Measurements from ENCODE around the gene PREX1. TPM values are rescaled to one million over a fixed set of nuclear protein-coding genes. Genes with fewer than 3 reads are reported as not detected.

PREX1 gene
- total RNA-seq, 1 donor, result 14.1 TPM

GRCh38 chr20:48765359-48765758 is 62.4 kb downstream of the PREX1 start:
- Histone ChIP-seq H3K79me2 (ENCODE audit: insufficient read depth, low read length) (no peaks in the 10 kb centered on the region), H3K4me2 (ENCODE audit: insufficient read depth, low read length) (no peak overlapping the region), H4K20me1 (ENCODE audit: insufficient read depth, low read length) (peaks cover 5% of the 10 kb centered on the region), H3K36me3 (ENCODE audit: insufficient read depth, low read length) (no peaks in the 10 kb centered on the region), H3K9me3 (ENCODE audit: low read depth, low read length) (no peaks in the 10 kb centered on the region), H2AFZ (ENCODE audit: low read length) (no peak overlapping the region), H3K4me3 (ENCODE audit: insufficient read depth, low read length) (no peak overlapping the region), H3K27ac (ENCODE audit: low read depth, low read length) (no peak overlapping the region), H3K4me1 (ENCODE audit: insufficient read depth, low read length) (peaks cover 3% of the 10 kb centered on the region), H3K27me3 (ENCODE audit: insufficient read depth, low read length) (no peaks in the 10 kb centered on the region)
- TF ChIP-seq CTCF (IDR thresholded peaks at IDR 0.05; ENCODE audit: extremely low read depth, low read depth, low read length), result no peak
- peak; percentile 54 for DNase-seq (ENCODE audit: insufficient read length, low spot score, missing footprints)

GRCh38 chr20:48763216-48763914 is 64.4 kb downstream of the PREX1 start:
- H3K4me1 ChIP-seq (ENCODE audit: insufficient read depth, low read length), result peaks cover 7% of the 10 kb centered on the region
- H3K9me3 ChIP-seq (ENCODE audit: low read depth, low read length), result no peaks in the 10 kb centered on the region
- no peak overlapping the region for H2AFZ ChIP-seq (ENCODE audit: low read length)
- H4K20me1 ChIP-seq (ENCODE audit: insufficient read depth, low read length), result peaks cover 5% of the 10 kb centered on the region
- no peak overlapping the region for H3K4me3 ChIP-seq (ENCODE audit: insufficient read depth, low read length)
- no peak overlapping the region for H3K4me2 ChIP-seq (ENCODE audit: insufficient read depth, low read length)
- DNase-seq (ENCODE audit: insufficient read length, low spot score, missing footprints), result no peak
- H3K27ac ChIP-seq (ENCODE audit: low read depth, low read length), result no peak overlapping the region
- no peaks in the 10 kb centered on the region for H3K79me2 ChIP-seq (ENCODE audit: insufficient read depth, low read length)
- H3K27me3 ChIP-seq (ENCODE audit: insufficient read depth, low read length), result no peaks in the 10 kb centered on the region
- TF ChIP-seq CTCF (IDR thresholded peaks at IDR 0.05; ENCODE audit: extremely low read depth, low read depth, low read length), result no peak
- H3K36me3 ChIP-seq (ENCODE audit: insufficient read depth, low read length), result no peaks in the 10 kb centered on the region

- no peak overlapping the region for H3K4me2 ChIP-seq (ENCODE audit: insufficient read depth, low read length)
- no peaks in the 10 kb centered on the region for H3K36me3 ChIP-seq (ENCODE audit: insufficient read depth, low read length)
- no peak for TF ChIP-seq CTCF (IDR thresholded peaks at IDR 0.05; ENCODE audit: extremely low read depth, low read depth, low read length)
Measured at GRCh38 chr20:48761874-48762273, 65.9 kb downstream of the PREX1 start.

GRCh38 chr20:48761023-48761785 is 66.6 kb downstream of the PREX1 start:
- TF ChIP-seq CTCF (IDR thresholded peaks at IDR 0.05; ENCODE audit: extremely low read depth, low read depth, low read length), result no peak
- Histone ChIP-seq H2AFZ (ENCODE audit: low read length) (no peak overlapping the region), H3K79me2 (ENCODE audit: insufficient read depth, low read length) (no peaks in the 10 kb centered on the region), H3K4me3 (ENCODE audit: insufficient read depth, low read length) (no peak overlapping the region), H3K4me2 (ENCODE audit: insufficient read depth, low read length) (no peak overlapping the region), H3K9me3 (ENCODE audit: low read depth, low read length) (no peaks in the 10 kb centered on the region), H3K4me1 (ENCODE audit: insufficient read depth, low read length) (peaks cover 7% of the 10 kb centered on the region), H3K36me3 (ENCODE audit: insufficient read depth, low read length) (no peaks in the 10 kb centered on the region), H3K27ac (ENCODE audit: low read depth, low read length) (no peak overlapping the region), H4K20me1 (ENCODE audit: insufficient read depth, low read length) (peaks cover 10% of the 10 kb centered on the region), H3K27me3 (ENCODE audit: insufficient read depth, low read length) (no peaks in the 10 kb centered on the region)
- DNase-seq (ENCODE audit: insufficient read length, low spot score, missing footprints), result peak; percentile 29

More at GRCh38 chr20:48761874-48762273, 65.9 kb downstream of the PREX1 start:
- Histone ChIP-seq H3K27me3 (ENCODE audit: insufficient read depth, low read length) (no peaks in the 10 kb centered on the region), H3K27ac (ENCODE audit: low read depth, low read length) (no peak overlapping the region), H3K4me3 (ENCODE audit: insufficient read depth, low read length) (no peak overlapping the region), H3K9me3 (ENCODE audit: low read depth, low read length) (no peaks in the 10 kb centered on the region), H3K79me2 (ENCODE audit: insufficient read depth, low read length) (no peaks in the 10 kb centered on the region), H2AFZ (ENCODE audit: low read length) (no peak overlapping the region), H3K4me1 (ENCODE audit: insufficient read depth, low read length) (peaks cover 7% of the 10 kb centered on the region), H4K20me1 (ENCODE audit: insufficient read depth, low read length) (peaks cover 10% of the 10 kb centered on the region)
- no peak for DNase-seq (ENCODE audit: insufficient read length, low spot score, missing footprints)

Data from osteoblast (primary cell).